ENCODE measurements around the gene PQBP1.

GRCh38 chrX:48913605-48914366, 16.1 kb downstream of the PQBP1 start:
- TF ChIP-seq CTCF (IDR thresholded peaks at IDR 0.05; ENCODE audit: low read length): no peak
- no peak for TF ChIP-seq EZH2 (optimal IDR thresholded peaks at IDR 0.05; ENCODE audit: low read depth, low read length)
- TF ChIP-seq EZH2phosphoT487 (IDR thresholded peaks at IDR 0.05; ENCODE audit: low read length): no peak
